Measurements from ENCODE around the gene PXYLP1.

GRCh38 chr3:141240687-141241615, 9.3 kb downstream of the PXYLP1 start:
- no peak for TF ChIP-seq EZH2 (IDR thresholded peaks at IDR 0.05; ENCODE audit: insufficient read depth, poor library complexity, severe bottlenecking)
- TF ChIP-seq EZH2phosphoT487 (IDR thresholded peaks at IDR 0.05; ENCODE audit: insufficient read depth, low read depth), result no peak

All from GM23248 (cell line).